ENCODE results near the gene GTF2IRD1. TPM values are rescaled to one million over a fixed set of nuclear protein-coding genes. Genes with fewer than 3 reads are reported as not detected.
"Not testable (repeated sequence)": the region's sequence is repeated elsewhere in the genome, so short reads cannot be mapped to it uniquely, and the experiment has no call there.

Gene GTF2IRD1
- total RNA-seq, 3 donors from 2014 or later: 1.6 to 2.6 (median 1.9) TPM

GRCh38 chr7:74418076-74418475 is 35.6 kb upstream of the GTF2IRD1 start:
- ATAC-seq (no peak), DNase-seq (no peak)
- Mint-ChIP-seq H3K4me3 (no peak overlapping the region), H3K27me3 (ENCODE audit: low read depth) (no peaks in the 10 kb centered on the region), H3K9me3 (no peaks in the 10 kb centered on the region), H3K36me3 (ENCODE audit: insufficient read depth) (no peaks in the 10 kb centered on the region), H3K4me1 (ENCODE audit: low read depth) (no peaks in the 10 kb centered on the region)

DNA sequence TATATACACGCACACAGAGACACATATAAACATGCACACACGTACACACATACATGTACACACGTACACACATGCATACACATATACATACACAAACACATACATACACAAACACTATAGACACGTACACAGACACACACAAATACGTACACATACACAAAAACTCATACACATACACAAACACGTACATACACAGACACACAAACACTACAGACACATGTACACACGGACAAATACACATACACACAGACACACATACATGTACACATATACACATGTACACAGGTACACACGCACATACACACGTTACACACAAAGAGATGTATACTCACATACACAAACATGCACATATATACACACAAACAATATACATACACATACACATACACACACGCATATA is 35.2 kb upstream of the GTF2IRD1 start:
- Mint-ChIP-seq H3K4me3 (no peak overlapping the region), H3K4me1 (ENCODE audit: low read depth) (no peaks in the 10 kb centered on the region), H3K27me3 (ENCODE audit: low read depth) (no peaks in the 10 kb centered on the region), H3K36me3 (ENCODE audit: insufficient read depth) (no peaks in the 10 kb centered on the region), H3K9me3 (no peaks in the 10 kb centered on the region)
- no peak for DNase-seq
- no peak for ATAC-seq

GRCh38 chr7:74419232-74419631 is 34.5 kb upstream of the GTF2IRD1 start:
- not testable (repeated sequence) for H3K27me3 Mint-ChIP-seq (ENCODE audit: low read depth); H3K4me1 Mint-ChIP-seq (ENCODE audit: low read depth); H3K4me3 Mint-ChIP-seq; H3K36me3 Mint-ChIP-seq (ENCODE audit: insufficient read depth); ATAC-seq; DNase-seq; H3K9me3 Mint-ChIP-seq

DNA sequence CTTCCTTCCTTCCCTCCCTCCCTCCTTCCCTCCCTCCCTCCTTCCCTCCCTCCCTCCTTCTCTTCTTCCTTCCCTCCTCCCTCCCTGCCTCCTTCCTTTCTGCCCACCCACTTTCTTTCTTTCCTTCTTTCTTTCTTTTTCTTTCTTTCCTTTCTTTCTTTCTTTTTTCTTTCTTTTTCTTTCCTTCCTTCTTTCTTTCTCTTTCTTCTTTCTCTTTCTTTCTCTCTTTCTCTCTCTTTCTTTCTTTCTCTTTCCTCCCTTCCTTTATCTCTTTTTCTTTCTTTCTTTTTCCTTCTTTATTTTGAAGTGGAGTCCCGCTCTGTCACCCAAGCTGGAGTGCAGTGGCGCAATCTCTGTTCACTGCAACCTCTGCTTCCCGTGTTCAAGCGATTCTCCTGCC is 33.7 kb upstream of the GTF2IRD1 start:
- ATAC-seq: no peak
- Mint-ChIP-seq H3K9me3 (no peaks in the 10 kb centered on the region), H3K36me3 (ENCODE audit: insufficient read depth) (no peaks in the 10 kb centered on the region), H3K27me3 (ENCODE audit: low read depth) (no peaks in the 10 kb centered on the region), H3K4me1 (ENCODE audit: low read depth) (no peaks in the 10 kb centered on the region), H3K4me3 (no peak overlapping the region)
- no peak for DNase-seq

- DNase-seq (no peak), ATAC-seq (no peak)
- Mint-ChIP-seq H3K9me3 (no peaks in the 10 kb centered on the region), H3K4me1 (ENCODE audit: low read depth) (no peaks in the 10 kb centered on the region), H3K27me3 (ENCODE audit: low read depth) (no peaks in the 10 kb centered on the region), H3K36me3 (ENCODE audit: insufficient read depth) (no peaks in the 10 kb centered on the region), H3K4me3 (no peak overlapping the region)
Observed at GRCh38 chr7:74424291-74424880, 29.3 kb upstream of the GTF2IRD1 start.

GRCh38 chr7:74428023-74428422 is 25.7 kb upstream of the GTF2IRD1 start:
- Mint-ChIP-seq H3K27me3 (ENCODE audit: low read depth) (no peaks in the 10 kb centered on the region), H3K4me3 (no peak overlapping the region), H3K4me1 (ENCODE audit: low read depth) (no peaks in the 10 kb centered on the region), H3K9me3 (no peaks in the 10 kb centered on the region), H3K36me3 (ENCODE audit: insufficient read depth) (no peaks in the 10 kb centered on the region)
- DNase-seq: no peak
- ATAC-seq: no peak

DNA sequence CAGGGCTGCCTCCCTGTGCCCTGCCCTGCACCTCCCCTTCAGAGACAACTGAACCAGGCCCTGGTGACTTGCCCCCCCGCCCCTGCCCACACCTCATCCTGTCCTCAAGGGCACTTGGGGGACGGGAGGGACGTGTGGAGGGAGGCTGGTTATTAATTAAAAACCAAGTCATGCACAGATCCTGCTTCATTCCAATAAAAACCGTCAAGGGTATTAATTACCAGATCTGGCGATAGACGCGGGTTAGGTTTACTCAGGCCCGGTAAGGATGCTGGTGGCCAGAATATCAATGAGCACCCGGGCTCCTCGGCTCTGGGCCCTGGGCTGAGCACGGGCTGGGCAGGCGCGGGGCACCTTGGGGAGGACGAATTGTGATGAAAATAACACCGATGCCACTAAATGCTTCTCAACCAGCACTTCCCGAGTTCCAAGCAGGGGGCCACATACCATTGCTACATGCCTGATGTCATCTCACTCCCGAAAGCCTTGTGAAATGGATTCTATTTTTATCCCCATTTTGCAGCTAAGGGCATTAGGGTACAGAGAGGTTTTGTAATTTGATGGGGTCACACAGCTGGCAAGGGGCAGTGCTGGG is 24.5 kb upstream of the GTF2IRD1 start:
- no peak overlapping the region for H3K4me3 Mint-ChIP-seq
- no peaks in the 10 kb centered on the region for H3K9me3 Mint-ChIP-seq
- ATAC-seq: no peak
- H3K4me1 Mint-ChIP-seq (ENCODE audit: low read depth): no peaks in the 10 kb centered on the region
- no peak for DNase-seq
- H3K36me3 Mint-ChIP-seq (ENCODE audit: insufficient read depth): no peaks in the 10 kb centered on the region
- no peaks in the 10 kb centered on the region for H3K27me3 Mint-ChIP-seq (ENCODE audit: low read depth)

DNA sequence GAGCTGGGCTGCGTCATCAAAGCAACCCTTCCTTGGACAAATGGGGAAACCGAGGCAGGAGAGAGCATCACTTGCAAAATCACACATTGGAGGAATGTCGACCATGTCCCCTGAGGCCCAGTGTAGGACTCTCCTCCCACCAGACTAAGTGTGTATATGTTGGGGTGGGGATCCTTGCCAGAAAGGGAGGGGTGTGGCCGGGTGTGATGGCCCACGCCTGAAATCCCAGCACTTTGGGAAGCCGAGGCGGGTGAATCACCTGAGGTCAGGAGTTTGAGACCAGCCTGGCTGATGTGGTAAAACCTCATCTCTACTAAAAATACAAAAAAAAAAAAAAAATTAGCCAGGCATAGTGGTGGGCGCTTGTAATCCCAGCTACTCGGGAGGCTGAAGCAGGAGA is 23.3 kb upstream of the GTF2IRD1 start:
- not testable (repeated sequence) for ATAC-seq; H3K4me1 Mint-ChIP-seq (ENCODE audit: low read depth); H3K9me3 Mint-ChIP-seq; H3K27me3 Mint-ChIP-seq (ENCODE audit: low read depth); H3K4me3 Mint-ChIP-seq; DNase-seq; H3K36me3 Mint-ChIP-seq (ENCODE audit: insufficient read depth)

GRCh38 chr7:74430961-74431466 is 22.7 kb upstream of the GTF2IRD1 start:
- Mint-ChIP-seq H3K27me3 (ENCODE audit: low read depth) (peaks cover 4% of the 10 kb centered on the region), H3K36me3 (ENCODE audit: insufficient read depth) (no peaks in the 10 kb centered on the region), H3K4me1 (ENCODE audit: low read depth) (no peaks in the 10 kb centered on the region), H3K9me3 (no peaks in the 10 kb centered on the region), H3K4me3 (no peak overlapping the region)
- DNase-seq: no peak
- no peak for ATAC-seq

- peaks cover 13% of the 10 kb centered on the region for H3K9me3 Mint-ChIP-seq
- ATAC-seq; H3K4me1 Mint-ChIP-seq (ENCODE audit: low read depth); H3K36me3 Mint-ChIP-seq (ENCODE audit: insufficient read depth); DNase-seq; H3K27me3 Mint-ChIP-seq (ENCODE audit: low read depth); H3K4me3 Mint-ChIP-seq: not testable (repeated sequence)
Observed at GRCh38 chr7:74437291-74437571, 16.5 kb upstream of the GTF2IRD1 start.

DNA sequence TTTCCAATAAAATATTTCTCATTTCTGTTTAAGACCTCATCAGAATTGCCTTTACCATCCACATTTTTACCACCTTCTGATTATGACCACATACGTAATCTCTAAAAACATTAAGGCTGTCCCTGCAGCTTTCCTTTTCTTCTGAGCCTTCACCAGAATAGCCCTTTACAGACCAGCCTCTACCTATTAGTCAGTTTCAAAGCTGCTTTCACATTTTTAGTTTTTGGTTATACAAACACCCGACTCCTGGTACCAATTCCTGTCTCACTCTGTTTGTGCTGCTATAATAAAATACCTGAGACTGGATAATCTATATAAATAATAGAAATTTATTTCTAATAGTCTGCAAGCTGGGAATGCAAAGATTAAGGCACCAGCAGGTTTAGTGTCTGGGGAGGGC is 15.4 kb upstream of the GTF2IRD1 start:
- DNase-seq (no peak), ATAC-seq (no peak)
- no peak overlapping the region for H3K4me3 Mint-ChIP-seq
- H3K36me3 Mint-ChIP-seq (ENCODE audit: insufficient read depth): no peaks in the 10 kb centered on the region
- peaks cover 4% of the 10 kb centered on the region for H3K27me3 Mint-ChIP-seq (ENCODE audit: low read depth)
- peaks cover 13% of the 10 kb centered on the region for H3K9me3 Mint-ChIP-seq
- H3K4me1 Mint-ChIP-seq (ENCODE audit: low read depth): no peaks in the 10 kb centered on the region

DNA sequence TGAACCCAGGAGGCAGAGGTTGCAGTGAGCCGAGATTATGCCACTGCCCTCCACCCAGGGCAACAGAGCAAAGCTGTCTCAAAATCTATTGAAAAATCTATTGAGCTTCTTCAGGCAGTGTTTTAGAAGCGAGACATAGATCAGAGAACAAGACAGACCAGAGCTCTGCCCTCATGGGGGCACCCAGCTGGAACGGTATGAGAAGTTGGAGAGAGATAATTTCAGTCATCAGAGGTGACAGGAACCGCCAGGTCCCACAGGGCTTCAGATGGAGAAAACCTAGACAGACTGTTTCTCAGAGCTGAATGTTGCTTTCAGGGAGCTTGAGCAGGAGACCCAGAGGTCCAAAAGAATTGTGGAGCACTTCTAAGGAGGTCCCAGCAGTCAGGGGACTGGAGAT is 14.2 kb upstream of the GTF2IRD1 start:
- H3K4me1 Mint-ChIP-seq (ENCODE audit: low read depth): no peaks in the 10 kb centered on the region
- peaks cover 4% of the 10 kb centered on the region for H3K27me3 Mint-ChIP-seq (ENCODE audit: low read depth)
- DNase-seq: no peak
- no peaks in the 10 kb centered on the region for H3K36me3 Mint-ChIP-seq (ENCODE audit: insufficient read depth)
- H3K4me3 Mint-ChIP-seq: no peak overlapping the region
- H3K9me3 Mint-ChIP-seq: peaks cover 13% of the 10 kb centered on the region
- ATAC-seq: no peak

DNA sequence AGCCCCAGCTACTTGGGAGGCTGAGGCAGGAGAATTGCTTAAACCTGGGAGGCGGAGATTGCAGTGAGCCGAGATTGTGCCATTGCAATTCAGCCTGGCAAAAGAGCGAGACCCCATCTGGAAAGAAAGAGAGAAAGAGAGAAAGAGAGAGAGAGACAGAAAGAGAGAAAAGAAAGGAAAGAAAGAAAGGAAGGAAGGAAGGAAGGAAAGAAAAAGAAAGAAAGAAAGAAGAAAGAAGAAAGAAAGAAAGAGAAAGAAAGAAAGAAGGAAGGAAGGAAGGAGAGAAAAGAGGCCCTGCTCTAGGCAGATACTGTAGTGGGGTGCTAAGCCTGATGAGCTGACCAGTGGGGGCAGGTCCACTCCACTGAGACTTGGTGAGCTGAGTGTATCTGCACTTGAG is 13.6 kb upstream of the GTF2IRD1 start:
- DNase-seq; H3K4me1 Mint-ChIP-seq (ENCODE audit: low read depth); H3K36me3 Mint-ChIP-seq (ENCODE audit: insufficient read depth); H3K27me3 Mint-ChIP-seq (ENCODE audit: low read depth); ATAC-seq; H3K4me3 Mint-ChIP-seq: not testable (repeated sequence)
- H3K9me3 Mint-ChIP-seq: peaks cover 13% of the 10 kb centered on the region

GRCh38 chr7:74441801-74442200 is 11.9 kb upstream of the GTF2IRD1 start:
- no peaks in the 10 kb centered on the region for H3K36me3 Mint-ChIP-seq (ENCODE audit: insufficient read depth)

DNA sequence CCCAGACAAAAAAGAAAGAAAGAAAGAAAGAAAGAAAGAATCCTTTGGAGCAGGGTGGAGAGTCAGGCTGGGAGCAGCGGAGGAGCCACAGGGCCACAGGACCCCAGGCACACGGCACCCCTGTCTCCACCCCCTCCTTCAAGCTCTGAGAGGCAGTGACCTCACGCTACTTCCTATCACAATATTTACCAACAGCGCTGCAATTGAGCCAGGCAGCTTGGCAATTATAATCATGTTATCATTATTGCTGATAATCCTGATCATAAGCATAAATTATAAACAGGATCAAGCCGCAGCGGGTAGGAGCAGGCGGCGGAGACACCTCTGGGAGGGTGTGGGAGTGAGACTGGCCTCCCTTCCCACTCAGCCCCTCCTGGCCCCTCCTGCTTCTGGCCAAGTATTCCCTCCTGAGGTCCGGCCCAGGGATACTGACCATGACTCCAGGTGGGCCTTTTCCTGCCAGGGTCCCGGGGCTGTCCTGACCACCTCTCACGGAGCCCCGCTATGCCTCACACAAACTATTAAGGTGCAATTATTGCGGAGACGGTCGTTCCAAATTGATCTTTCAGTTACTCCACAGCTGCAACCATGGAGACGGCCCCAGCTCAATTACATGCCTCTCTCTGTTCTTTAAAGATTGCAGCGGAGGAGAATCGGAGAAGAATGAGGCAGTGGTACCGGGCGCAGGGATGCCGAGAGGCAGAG is 10.0 kb upstream of the GTF2IRD1 start:
- Mint-ChIP-seq H3K36me3 (ENCODE audit: insufficient read depth) (no peaks in the 10 kb centered on the region), H3K27me3 (ENCODE audit: low read depth) (no peaks in the 10 kb centered on the region), H3K9me3 (no peaks in the 10 kb centered on the region), H3K4me1 (ENCODE audit: low read depth) (no peaks in the 10 kb centered on the region), H3K4me3 (no peak overlapping the region)
- DNase-seq: no peak
- no peak for ATAC-seq

More at GRCh38 chr7:74441801-74442200, 11.9 kb upstream of the GTF2IRD1 start:
- Mint-ChIP-seq H3K4me3 (no peak overlapping the region), H3K27me3 (ENCODE audit: low read depth) (no peaks in the 10 kb centered on the region), H3K4me1 (ENCODE audit: low read depth) (no peaks in the 10 kb centered on the region), H3K9me3 (peaks cover 7% of the 10 kb centered on the region)
- ATAC-seq (no peak), DNase-seq (no peak)
